SK-N-DZ (cell line): Measurements from ENCODE around the gene PAX9.

Experiments used
- DNase-seq: peaks from one replicate; pipeline ENCODE4 v3.0.0-alpha.2; 2015; ENCODE audit warnings: low spot score

Gene PAX9

DNA sequence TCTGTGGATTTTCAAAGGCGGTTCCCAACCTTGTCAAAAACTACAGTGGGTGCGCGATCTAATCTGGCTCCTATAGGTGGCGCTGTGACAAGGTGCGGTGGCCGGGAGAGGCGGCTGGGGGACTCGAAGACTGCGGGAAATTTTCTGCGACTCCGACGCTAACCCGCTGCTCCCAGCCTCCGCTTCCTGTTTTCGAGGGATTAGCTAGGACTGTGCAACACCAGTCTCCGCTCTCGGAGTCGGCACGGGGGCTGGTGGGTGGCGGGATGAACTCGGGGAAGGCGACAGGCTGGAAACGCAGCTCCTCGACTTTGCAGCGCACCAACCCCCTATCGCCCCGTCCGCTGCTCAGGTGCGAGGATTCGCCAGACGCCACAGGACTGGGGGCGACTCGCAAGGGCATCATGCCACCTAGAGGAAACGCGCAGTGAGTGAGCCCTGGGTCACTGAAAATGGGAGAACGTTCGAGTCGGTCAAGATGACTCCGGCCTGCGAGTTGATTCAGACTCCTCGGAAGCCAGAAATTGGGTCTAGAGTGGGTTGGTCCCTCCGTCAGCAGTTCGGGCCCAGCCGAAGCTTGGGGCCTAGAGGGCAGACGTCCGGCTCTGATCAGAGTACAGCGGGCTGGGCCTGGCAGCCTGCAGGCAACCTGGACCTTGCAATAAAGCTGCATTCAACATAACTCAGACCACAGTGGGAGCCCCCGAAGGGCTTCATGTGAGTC lies 5.5 kb upstream of the PAX9 start:
- no peak for DNase-seq

DNA sequence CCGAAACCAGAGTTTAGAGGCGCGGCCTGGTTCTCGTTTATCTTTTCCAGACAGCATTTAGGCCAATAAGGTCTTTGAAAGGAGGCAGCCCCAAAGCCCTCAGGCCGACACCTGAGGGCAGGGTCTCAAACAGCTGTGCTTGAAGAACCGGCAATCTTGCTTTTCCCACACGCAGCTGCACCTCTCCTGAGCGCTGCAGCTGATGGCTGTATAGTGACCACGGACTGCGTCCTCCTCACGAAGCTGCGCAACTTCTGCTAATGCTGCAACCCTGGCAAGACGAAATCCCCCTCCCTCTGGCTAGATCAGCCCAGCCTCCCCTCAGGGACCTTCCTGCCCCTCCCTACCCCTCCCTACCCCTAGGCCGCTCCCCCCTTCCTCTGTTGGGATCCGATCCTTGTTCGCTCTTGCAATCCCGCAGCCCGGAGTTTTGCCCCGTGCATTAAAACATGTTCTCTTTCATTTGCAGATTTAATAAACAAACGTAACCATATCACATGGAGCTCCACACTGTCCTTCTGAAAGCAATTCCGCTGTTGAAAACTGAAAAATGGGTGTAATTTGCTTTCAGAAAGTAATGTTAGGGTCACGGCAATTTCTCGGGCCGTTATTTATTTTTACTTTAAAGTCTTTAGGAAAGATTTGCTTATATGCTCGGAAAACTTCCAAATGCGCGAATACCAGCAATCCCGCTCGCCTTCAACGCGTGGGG lies 4.8 kb upstream of the PAX9 start:
- no peak for DNase-seq

- DNase-seq, result no peak
Observed at GRCh38 chr14:36657399-36658122, 4.1 kb upstream of the PAX9 start.

DNA sequence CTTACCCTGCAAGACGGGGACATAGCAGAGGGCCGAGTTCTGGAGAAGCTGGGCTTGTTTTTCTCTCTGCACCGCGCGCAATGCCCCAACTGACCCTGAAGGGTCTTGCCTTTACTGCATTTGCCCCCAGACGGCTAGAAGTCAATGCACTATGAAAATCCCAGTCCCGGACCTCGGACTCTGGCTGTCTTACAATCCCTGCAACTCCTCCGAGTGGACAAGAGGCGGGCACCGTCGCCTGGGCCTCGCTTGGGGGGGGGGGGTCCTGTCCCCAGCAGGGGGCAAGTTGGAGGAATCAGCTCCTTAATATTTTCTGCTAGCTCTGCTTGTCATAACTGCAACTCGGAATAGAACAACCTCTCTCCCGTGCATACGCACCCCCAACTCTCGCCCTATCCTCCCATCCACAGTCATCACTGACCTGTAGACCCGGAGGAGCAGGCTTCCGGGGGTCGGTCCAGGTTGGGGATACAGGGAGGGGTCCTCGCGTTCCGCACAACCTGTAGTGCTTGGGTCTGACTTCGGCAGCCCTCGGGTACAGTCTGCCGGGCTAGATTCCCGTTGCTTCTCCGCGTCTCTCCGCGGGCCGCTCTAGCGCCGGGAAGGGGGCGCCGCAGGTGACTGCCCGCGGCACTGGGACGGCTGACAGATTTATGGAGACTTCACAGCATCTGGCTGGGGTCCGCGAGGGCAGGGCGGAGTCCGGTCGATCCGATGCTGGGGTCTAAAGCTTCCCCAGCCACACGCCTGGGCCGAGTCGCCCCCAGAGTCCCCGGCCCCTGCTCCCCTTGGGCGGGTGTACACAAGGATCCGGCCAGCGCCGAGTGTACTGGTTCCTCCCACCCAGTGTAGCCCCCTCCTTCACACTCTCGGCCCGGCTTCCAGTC lies 3.3 kb upstream of the PAX9 start:
- DNase-seq, result no peak

GRCh38 chr14:36659010-36659821 lies 2.4 kb upstream of the PAX9 start:
- no peak for DNase-seq

DNA sequence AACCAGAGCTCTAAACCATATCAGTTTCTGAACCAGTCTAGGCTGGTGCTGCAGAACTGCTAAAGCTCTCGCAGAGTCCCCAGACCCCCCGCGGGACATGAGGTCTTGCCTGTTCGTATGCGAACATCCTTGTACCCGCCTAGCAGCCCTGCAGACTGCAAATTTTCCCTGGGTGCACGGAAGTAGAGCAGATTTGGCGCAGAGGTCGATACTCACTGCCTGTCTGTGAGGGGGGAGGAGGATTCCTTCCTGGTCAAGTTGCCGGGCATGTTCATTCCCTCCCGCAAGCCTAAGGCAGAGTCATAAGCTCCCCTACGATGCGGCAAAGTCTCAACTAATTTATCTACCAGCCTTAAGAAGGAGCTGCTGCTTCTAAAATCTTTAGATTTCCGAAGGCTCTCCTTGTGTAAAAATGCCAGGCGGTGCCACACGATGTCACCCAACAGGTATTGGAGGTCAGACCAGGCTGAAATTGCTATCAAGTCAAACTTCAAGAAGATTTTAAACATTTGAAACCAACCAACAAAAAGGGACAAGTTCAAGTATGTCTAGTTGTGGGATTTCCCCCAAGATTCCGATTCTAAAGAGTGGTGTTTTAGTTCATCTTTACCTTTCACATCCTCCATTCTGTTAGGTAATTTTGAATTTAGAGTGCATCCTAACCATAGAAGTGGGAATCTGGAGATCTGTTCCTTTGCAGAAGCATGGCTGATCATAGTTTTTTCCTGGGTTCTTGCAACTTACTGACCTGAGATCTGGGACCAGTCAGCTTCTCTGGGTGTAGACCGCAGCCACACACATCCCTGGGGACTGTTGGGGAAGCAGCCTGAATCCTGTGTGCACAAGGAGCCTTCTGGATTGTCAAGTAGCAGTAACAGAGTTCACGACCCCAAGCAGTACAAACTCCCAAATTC lies 1.6 kb upstream of the PAX9 start:
- DNase-seq, result no peak

DNA sequence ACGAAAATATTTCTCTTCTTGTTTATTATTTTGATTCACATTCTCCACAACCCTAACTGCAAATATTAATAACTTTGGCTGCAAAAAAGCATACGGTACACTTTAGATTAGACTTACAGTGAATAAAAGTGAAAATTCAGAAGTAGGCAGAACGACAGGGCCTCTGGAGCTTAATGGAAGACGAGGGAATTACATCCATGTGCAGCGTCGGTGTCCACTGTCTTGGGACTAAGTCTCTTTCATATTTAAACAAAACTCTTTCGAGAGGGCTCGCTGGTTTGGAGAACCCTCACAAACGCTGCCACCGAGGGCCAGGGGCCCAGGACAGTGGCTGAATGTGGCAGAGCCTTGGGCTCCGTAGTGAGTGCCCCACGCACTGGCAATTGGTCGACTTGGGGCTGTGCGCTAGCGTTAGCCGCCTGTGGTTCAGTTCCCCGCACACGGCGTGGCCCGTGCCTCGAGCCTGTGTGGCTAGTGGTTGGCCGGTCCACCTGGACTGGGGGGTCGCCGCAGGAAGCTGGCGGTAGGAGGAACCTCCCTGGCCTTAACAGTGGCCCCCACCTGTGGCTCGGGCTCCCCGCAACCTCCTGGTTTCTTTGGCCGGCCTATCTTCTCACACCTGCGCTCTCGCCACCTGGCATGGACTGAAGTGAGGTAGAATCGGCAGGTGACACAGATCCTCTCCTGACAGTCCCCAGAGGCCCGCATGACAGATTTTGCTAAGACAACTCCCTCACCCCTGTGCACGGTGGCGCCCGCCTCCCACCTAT lies 739 bp upstream of the PAX9 start:
- no peak for DNase-seq

GRCh38 chr14:36662258-36662542 lies 540 bp downstream of the PAX9 start:
- DNase-seq, result no peak

- no peak for DNase-seq
Observed at GRCh38 chr14:36662543-36663403, 1.1 kb downstream of the PAX9 start.

- no peak for DNase-seq
Observed at GRCh38 chr14:36663404-36664321, 2.0 kb downstream of the PAX9 start.

DNA sequence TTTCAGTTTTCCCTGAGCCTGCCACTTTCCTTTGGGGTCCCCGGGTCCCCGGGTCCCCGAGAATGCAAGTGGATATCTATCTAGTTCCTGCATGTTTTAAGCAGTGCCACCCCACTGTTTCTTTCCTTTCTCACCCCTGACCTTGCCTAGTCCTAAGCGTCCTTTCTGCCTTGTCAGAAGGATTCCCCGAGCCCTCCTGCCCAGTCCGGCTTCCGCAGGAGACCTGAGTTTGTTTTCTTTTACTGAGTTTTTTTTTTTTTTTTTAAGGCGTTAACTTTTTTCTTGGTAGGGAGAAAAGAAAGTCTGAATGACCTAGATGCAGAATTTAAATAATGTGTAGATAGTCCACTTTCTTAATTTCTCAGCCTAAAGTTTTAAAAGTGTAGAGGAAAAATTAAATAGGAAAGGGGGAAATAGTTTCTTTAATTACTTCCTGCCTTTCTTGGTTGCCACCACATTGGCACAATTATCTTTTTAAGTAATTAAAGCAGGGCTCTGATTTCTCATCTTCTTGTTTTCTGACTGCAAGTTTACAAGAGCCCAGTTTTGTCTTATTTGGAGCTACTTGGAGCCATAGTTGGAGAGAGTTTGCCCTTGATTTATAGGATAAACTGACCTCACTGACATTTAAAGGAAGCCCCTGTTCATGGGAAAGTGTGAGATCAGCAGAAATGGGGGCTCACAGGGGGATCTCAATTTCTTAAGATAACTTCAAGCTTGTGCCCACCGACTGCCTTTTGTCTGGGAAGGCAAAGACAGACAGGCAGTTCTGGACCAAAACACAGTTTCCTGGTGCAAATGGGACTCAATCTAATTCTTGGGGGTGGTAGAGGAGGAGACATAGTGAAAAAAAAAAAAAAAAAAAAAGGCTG lies 2.9 kb downstream of the PAX9 start:
- DNase-seq, result no peak

DNA sequence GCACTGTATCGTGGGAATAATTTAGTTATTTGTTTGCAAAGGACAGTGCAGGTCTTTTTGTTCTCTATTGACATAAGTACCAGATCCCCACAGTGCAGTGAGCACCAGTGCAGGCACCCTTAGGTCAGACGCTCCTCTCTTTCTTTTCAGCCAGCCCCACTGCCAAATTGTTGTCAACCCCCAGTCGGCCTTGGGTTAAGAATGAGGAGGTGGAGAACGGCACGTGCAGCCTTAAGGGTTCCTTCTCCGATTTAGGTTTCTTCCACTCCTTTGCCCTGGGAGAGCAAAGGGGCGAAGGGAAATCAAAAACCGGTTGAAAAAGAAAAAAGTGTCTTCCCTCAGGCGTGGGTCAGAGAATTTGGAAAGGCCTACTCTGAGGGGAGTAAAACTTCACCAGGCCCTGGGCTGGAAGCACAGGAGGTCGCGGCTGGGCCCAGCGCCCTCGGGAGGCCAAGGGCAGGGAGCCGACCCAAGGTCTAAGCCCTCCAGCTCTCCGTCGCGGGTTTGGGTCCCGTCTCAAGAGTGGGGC lies 4.3 kb downstream of the PAX9 start:
- DNase-seq, result no peak

DNA sequence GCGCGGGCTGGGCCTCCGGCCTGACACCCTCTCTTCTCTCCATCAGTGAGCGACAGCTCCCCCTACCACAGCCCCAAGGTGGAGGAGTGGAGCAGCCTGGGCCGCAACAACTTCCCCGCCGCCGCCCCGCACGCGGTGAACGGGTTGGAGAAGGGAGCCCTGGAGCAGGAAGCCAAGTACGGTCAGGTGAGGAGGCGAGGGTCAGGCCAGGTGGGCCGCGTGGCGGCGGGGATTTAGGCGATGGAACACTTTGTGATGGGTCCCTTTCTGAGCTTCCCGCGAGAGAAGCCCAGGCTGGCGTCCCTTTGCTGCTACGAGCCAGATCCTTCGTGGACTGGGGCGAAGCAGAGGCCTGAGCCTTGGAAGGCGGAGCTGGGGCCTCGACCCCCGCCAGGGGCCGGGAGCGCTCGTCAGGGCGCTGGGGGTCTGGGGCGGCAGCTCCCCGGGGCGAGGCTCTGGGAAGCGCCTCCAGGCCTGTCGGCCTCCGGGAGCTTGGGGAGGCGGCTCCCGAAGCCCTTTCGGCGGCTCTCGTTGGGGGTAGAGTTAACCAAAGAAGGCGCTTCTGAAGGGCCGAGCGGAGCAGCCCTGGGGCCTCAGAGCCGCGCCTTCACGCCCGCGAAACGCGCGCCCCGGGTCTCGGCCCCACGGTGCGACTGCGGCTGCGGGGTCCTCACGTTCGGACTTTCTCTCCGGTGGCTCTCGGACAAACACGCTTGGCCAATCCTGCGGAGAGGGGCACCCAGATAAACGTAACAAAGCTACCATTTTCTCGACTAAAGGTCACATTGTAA lies 5.0 kb downstream of the PAX9 start:
- no peak for DNase-seq

GRCh38 chr14:36667679-36668078 lies 6.0 kb downstream of the PAX9 start:
- no peak for DNase-seq

- DNase-seq, result no peak
Observed at GRCh38 chr14:36671149-36671548, 9.5 kb downstream of the PAX9 start.
